Endometrium (tissue), 2 donors: Measurements from ENCODE around the gene VAV1.

Source experiments
- FAIRE-seq: peaks from 2 replicates; lab custom pipeline; 2012; peaks lifted over from hg19 to GRCh38; lab: Jason Lieb, UNC
- donor health status: control.
- donor health status: control.

The VAV1 gene

GRCh38 chr19:6772028-6772865 is at the start of gene VAV1:
Gene VAV1 (plus strand): TSS chr19:6772708. CDS start chr19:6772808, 100 bp downstream.
- no peak for FAIRE-seq

- FAIRE-seq, result no peak
Observed at GRCh38 chr19:6723108-6723618, 49.3 kb upstream of the VAV1 start.

GRCh38 chr19:6723738-6724137 is 48.8 kb upstream of the VAV1 start:
- no peak for FAIRE-seq

- no peak for FAIRE-seq
Observed at GRCh38 chr19:6724631-6725492, 47.6 kb upstream of the VAV1 start.

- FAIRE-seq, result no peak
Observed at GRCh38 chr19:6725513-6726231, 46.8 kb upstream of the VAV1 start.

GRCh38 chr19:6728346-6728745 is 44.2 kb upstream of the VAV1 start:
- no peak for FAIRE-seq

- no peak for FAIRE-seq
Observed at GRCh38 chr19:6729573-6730152, 42.8 kb upstream of the VAV1 start.

GRCh38 chr19:6730153-6730804 is 42.2 kb upstream of the VAV1 start:
- FAIRE-seq, result no peak

- FAIRE-seq, result no peak
Observed at GRCh38 chr19:6730941-6731670, 41.4 kb upstream of the VAV1 start.

GRCh38 chr19:6731822-6732221 is 40.7 kb upstream of the VAV1 start:
- FAIRE-seq, result no peak

GRCh38 chr19:6732803-6733337 is 39.6 kb upstream of the VAV1 start:
- no peak for FAIRE-seq

GRCh38 chr19:6733338-6734095 is 39.0 kb upstream of the VAV1 start:
- no peak for FAIRE-seq

- FAIRE-seq, result no peak
Observed at GRCh38 chr19:6734096-6734696, 38.3 kb upstream of the VAV1 start.

- FAIRE-seq, result no peak
Observed at GRCh38 chr19:6735181-6735911, 37.2 kb upstream of the VAV1 start.

GRCh38 chr19:6736169-6736916 is 36.2 kb upstream of the VAV1 start:
- peak; percentile 18 for FAIRE-seq

- FAIRE-seq, result no peak
Observed at GRCh38 chr19:6736917-6737283, 35.6 kb upstream of the VAV1 start.

GRCh38 chr19:6737284-6737872 is 35.1 kb upstream of the VAV1 start, which contains the start of gene GPR108:
Gene GPR108 (minus strand): TSS chr19:6737580. CDS start chr19:6737576, 4 bp downstream.
- FAIRE-seq, result peak; percentile 100
